ENCODE results near the gene GBX1.

GBX1 gene

GRCh38 chr7:151128144-151128543 is 39.4 kb downstream of the GBX1 start:
- no peak for DNase-seq (ENCODE audit: low read depth in 2 of 2)

GRCh38 chr7:151126491-151127137 is 40.9 kb downstream of the GBX1 start:
- no peak for DNase-seq (ENCODE audit: low read depth in 2 of 2)

- no peak for DNase-seq (ENCODE audit: low read depth in 2 of 2)
Observed at GRCh38 chr7:151125846-151126481, 41.5 kb downstream of the GBX1 start.

- DNase-seq (ENCODE audit: low read depth in 2 of 2), result no peak
Observed at GRCh38 chr7:151125470-151125845, 42.0 kb downstream of the GBX1 start.

- DNase-seq (ENCODE audit: low read depth in 2 of 2), result no peak
Observed at GRCh38 chr7:151124899-151125399, 42.5 kb downstream of the GBX1 start.

GRCh38 chr7:151124481-151124880 is 43.0 kb downstream of the GBX1 start:
- no peak for DNase-seq (ENCODE audit: low read depth in 2 of 2)

- peak in 1 of 2 experiments; percentile 33 for DNase-seq (ENCODE audit: low read depth in 2 of 2)
Observed at GRCh38 chr7:151123822-151124464, 43.6 kb downstream of the GBX1 start.

- DNase-seq (ENCODE audit: low read depth in 2 of 2), result no peak
Observed at GRCh38 chr7:151123158-151123821, 44.2 kb downstream of the GBX1 start.

GRCh38 chr7:151122796-151123157 is 44.7 kb downstream of the GBX1 start:
- DNase-seq (ENCODE audit: low read depth in 2 of 2), result no peak

GRCh38 chr7:151122276-151122675 is 45.2 kb downstream of the GBX1 start:
- DNase-seq (ENCODE audit: low read depth in 2 of 2), result no peak

- DNase-seq (ENCODE audit: low read depth in 2 of 2), result no peak
Observed at GRCh38 chr7:151121380-151122170, 45.9 kb downstream of the GBX1 start.

- DNase-seq (ENCODE audit: low read depth in 2 of 2), result no peak
Observed at GRCh38 chr7:151120896-151121295, 46.6 kb downstream of the GBX1 start.

GRCh38 chr7:151119902-151120301 is 47.6 kb downstream of the GBX1 start:
- no peak for DNase-seq (ENCODE audit: low read depth in 2 of 2)

GRCh38 chr7:151119055-151119415 is 48.5 kb downstream of the GBX1 start:
- DNase-seq (ENCODE audit: low read depth in 2 of 2), result no peak

- DNase-seq (ENCODE audit: low read depth in 2 of 2), result no peak
Observed at GRCh38 chr7:151118108-151119054, 49.1 kb downstream of the GBX1 start.

GRCh38 chr7:151117565-151117964 is 49.9 kb downstream of the GBX1 start:
- no peak for DNase-seq (ENCODE audit: low read depth in 2 of 2)

GRCh38 chr7:151116603-151117440 is 50.7 kb downstream of the GBX1 start:
- DNase-seq (ENCODE audit: low read depth in 2 of 2), result no peak

- DNase-seq (ENCODE audit: low read depth in 2 of 2), result no peak
Observed at GRCh38 chr7:151115836-151116418, 51.6 kb downstream of the GBX1 start.

GRCh38 chr7:151115121-151115835 is 52.2 kb downstream of the GBX1 start:
- DNase-seq (ENCODE audit: low read depth in 2 of 2), result no peak
